DND-41 (cell line): Measurements from ENCODE around the gene GPC6.

Source experiments
- CTCF ChIP-seq: IDR thresholded peaks from 2 replicates; pipeline ENCODE4 v1.5.1; 2012; ENCODE audit warnings: borderline replicate concordance, low read length, moderate library complexity, mild to moderate bottlenecking; ENCODE audit not compliant: poor library complexity, severe bottlenecking; ENCODE audit errors: extremely low read depth
- EZH2 ChIP-seq: IDR thresholded peaks from 3 replicates; pipeline ENCODE4 v1.6.1; 2012; ENCODE audit warnings: borderline replicate concordance, low read depth, mild to moderate bottlenecking, moderate library complexity, low read length, inconsistent platforms; ENCODE audit not compliant: severe bottlenecking

GRCh38 chr13:93649496-93649895 is 422.9 kb downstream of the GPC6 start:
- TF ChIP-seq CTCF, result no peak
- no peak for TF ChIP-seq EZH2
